Small intestine (tissue), 7 donors: ENCODE results near the gene SEL1L3. TPM values are rescaled to one million over a fixed set of nuclear protein-coding genes. Genes with fewer than 3 reads are reported as not detected.
A peak's percentile ranks its signal among the peaks of the same experiment; 100 is the strongest.

Source experiments
- DNase-seq, 2 donors: peaks; one replicate each; pipeline versions ENCODE4 v3.0.0 to v3.0.0-alpha.2; 2013
- FAIRE-seq: peaks from 2 replicates; lab custom pipeline; 2012; peaks lifted over from hg19 to GRCh38; lab: Jason Lieb, UNC
- H3K27ac ChIP-seq, 3 donors: one replicate each; pipeline ENCODE4 v1.5.1; 2013; ENCODE audit warnings: low read length in 2 of 3, mild to moderate bottlenecking in 2 of 3, control low read depth in 1 of 3, inconsistent platforms in 1 of 3, low read depth in 1 of 3, moderate library complexity in 1 of 3
- H3K27me3 ChIP-seq, 3 donors: one replicate each; pipeline ENCODE4 v1.6.1; 2013; ENCODE audit warnings: low read length in 3 of 3, inconsistent platforms in 1 of 3; ENCODE audit not compliant: control insufficient read depth in 3 of 3, insufficient read depth in 3 of 3
- H3K36me3 ChIP-seq, 3 donors: one replicate each; pipeline ENCODE4 v1.6.1; 2013; ENCODE audit warnings: low read length in 3 of 3, inconsistent platforms in 1 of 3, low read depth in 1 of 3, mild to moderate bottlenecking in 1 of 3, moderate library complexity in 1 of 3; ENCODE audit not compliant: control insufficient read depth in 3 of 3, insufficient read depth in 2 of 3
- H3K4me1 ChIP-seq, 3 donors: one replicate each; pipeline ENCODE4 v1.6.1; 2013; ENCODE audit warnings: low read length in 2 of 3, inconsistent platforms in 1 of 3, low read depth in 1 of 3, mild to moderate bottlenecking in 1 of 3, moderate library complexity in 1 of 3; ENCODE audit not compliant: control insufficient read depth in 3 of 3, insufficient read depth in 2 of 3
- H3K4me3 ChIP-seq, 3 donors: one replicate each; pipeline ENCODE4 v1.5.1; 2013; ENCODE audit warnings: low read length in 3 of 3, control low read depth in 1 of 3, inconsistent platforms in 1 of 3, low read depth in 1 of 3, mild to moderate bottlenecking in 1 of 3, moderate library complexity in 1 of 3
- H3K9me3 ChIP-seq, 2 donors: one replicate each; pipeline ENCODE4 v1.6.1; 2013; ENCODE audit warnings: low read depth in 1 of 2, low read length in 1 of 2; ENCODE audit not compliant: control insufficient read depth in 2 of 2, insufficient read depth in 1 of 2
- WGBS, 3 donors: extraction: QIAGEN DNeasy Blood & Tissue Kit; methylation state at CpG; one replicate each; pipeline ENCODE4 v1.1.7; 2013; 5-methylcytosine and 5-hydroxymethylcytosine counted together
- polyA plus RNA-seq, 4 donors: library from polyadenylated mRNA; stranded (reverse) in 3 of 4; unstranded in 1 of 4; fragments of 200-250 nt in 3 of 4; fragments of 120-200 nt in 1 of 4; gene quantifications; one replicate each; pipeline versions ENCODE4 v1.2.1 to v1.2.3, GENCODE V29; 2013
- donor health status: healthy with polysubstance abuse.
- donor health status: control.
- donor health status: control.
- donor health status: Bipolar disorder and iron deficiency.
- donor health status: healthy.

The SEL1L3 gene
- polyA plus RNA-seq, 4 donors: 42.7 to 77.5 (median 51.2) TPM

DNA sequence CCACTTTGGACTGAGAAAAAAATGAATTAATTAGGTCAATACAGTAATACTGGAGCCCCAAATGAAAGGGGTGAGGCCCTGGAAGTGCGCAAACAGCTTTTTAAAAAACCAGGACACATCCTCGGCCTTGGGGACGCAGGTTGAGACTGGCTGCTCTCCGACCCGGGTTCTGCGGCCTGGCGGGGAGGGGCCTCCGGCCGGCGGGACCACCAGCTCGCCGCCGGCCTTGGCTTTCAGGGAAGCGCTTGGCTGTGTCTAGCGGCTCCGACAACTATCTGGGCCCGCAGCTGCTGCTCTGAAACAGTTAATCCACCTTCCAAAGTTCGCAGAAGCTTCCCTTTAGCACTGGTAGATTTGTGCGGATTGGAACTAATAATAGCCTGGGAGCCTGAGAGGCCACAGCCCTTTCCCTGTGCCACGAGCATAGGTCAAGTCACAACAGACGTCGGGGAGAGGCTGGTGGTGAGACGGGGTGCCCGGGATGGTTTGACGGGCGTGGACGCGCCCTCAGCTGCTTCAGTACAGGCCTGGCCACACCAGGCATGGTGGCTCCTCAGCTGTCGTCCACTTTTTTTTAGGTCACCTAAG lies 1.1 kb upstream of the SEL1L3 start:
- 29 to 60% (median 35%) methylated on average over 29 of the region's 29 CpGs for WGBS, 3 donors
- no peak for FAIRE-seq
- Histone ChIP-seq H3K4me1 (peaks cover 7 to 33% (median 22%) of the 10 kb centered on the region in 3 donors), H3K27ac (peak overlapping the region; percentile 87 to 98 (median 92)), H3K4me3 (peak overlapping the region in 2 of 3 donors; percentile 63 to 99), H3K36me3 (no peaks in the 10 kb centered on the region), H3K27me3 (no peaks in the 10 kb centered on the region), H3K9me3 (no peaks in the 10 kb centered on the region)
- DNase-seq: peak; percentile 72 to 89

- Histone ChIP-seq H3K36me3 (no peaks in the 10 kb centered on the region), H3K9me3 (no peaks in the 10 kb centered on the region), H3K4me1 (peaks cover 7 to 33% (median 23%) of the 10 kb centered on the region in 3 donors), H3K27me3 (no peaks in the 10 kb centered on the region), H3K27ac (peak overlapping the region; percentile 87 to 98 (median 92)), H3K4me3 (peak overlapping the region; percentile 63 to 99 (median 78))
- 5 to 19% (median 9%) methylated on average over 26 of the region's 26 CpGs for WGBS, 3 donors
- no peak for FAIRE-seq
- DNase-seq: peak; percentile 82 to 92
Observed at GRCh38 chr4:25863347-25863784, 578 bp upstream of the SEL1L3 start.

GRCh38 chr4:25861951-25862410 lies 807 bp downstream of the SEL1L3 start:
- Histone ChIP-seq H3K36me3 (no peaks in the 10 kb centered on the region), H3K4me3 (peak overlapping the region; percentile 63 to 99 (median 78)), H3K4me1 (peaks cover 9 to 33% (median 23%) of the 10 kb centered on the region in 3 donors), H3K27me3 (no peaks in the 10 kb centered on the region), H3K9me3 (no peaks in the 10 kb centered on the region), H3K27ac (peak overlapping the region; percentile 77 to 91 (median 90))
- no peak for FAIRE-seq
- DNase-seq: peak; percentile 58 to 69
- WGBS, 3 donors: 0 to 1% (median 1%) methylated on average over 25 to 32 of the region's 32 CpGs

- H3K4me1 ChIP-seq: peaks cover 9 to 33% (median 23%) of the 10 kb centered on the region in 3 donors
Observed at GRCh38 chr4:25861280-25861950, 1.4 kb downstream of the SEL1L3 start.

DNA sequence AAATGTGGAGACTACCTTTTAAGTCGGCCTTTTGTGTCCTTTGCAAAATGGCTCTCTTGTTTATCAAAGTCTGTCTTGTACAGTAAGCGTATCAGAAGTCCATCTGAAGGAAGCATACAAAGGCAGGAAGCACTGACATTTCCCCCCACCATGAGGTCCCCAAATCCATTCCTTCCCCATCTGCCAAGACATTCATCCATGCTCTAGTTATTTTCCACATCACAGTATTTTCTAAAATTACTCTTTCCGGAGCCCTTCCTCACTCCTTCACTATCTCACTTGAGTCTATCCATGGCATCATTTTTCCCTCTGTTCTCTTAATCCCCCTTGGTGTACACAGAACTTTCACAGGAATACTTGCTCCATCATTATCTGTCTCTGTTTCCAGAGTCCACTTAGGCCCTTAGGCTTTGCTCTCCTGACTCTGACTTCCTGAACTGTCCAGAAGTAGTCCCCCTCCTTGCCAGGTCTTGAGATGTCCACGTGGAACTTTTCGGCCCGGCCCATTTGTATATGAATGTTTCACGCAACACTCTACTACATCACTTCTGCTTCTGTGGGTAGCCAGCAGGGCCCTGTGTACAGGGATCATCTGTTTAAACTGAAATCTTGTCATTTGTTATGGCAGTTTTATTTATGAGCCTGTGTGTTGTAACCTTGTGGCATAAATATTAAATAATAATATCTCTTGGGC lies 2.1 kb downstream of the SEL1L3 start:
- H3K36me3 ChIP-seq: no peaks in the 10 kb centered on the region
- no peaks in the 10 kb centered on the region for H3K9me3 ChIP-seq
- peaks cover 13 to 34% (median 27%) of the 10 kb centered on the region in 3 donors for H3K4me1 ChIP-seq
- FAIRE-seq: no peak
- 55 to 69% (median 65%) methylated on average over 7 of the region's 7 CpGs for WGBS, 3 donors
- peak overlapping the region in 2 of 3 donors; percentile 80 to 89 for H3K27ac ChIP-seq
- no peaks in the 10 kb centered on the region for H3K27me3 ChIP-seq
- DNase-seq: peak in 1 of 2 donors; percentile 42
- peak overlapping the region in 1 of 3 donors; percentile 8 for H3K4me3 ChIP-seq

More at GRCh38 chr4:25861280-25861950, 1.4 kb downstream of the SEL1L3 start:
- peak; percentile 28 to 39 for DNase-seq
- WGBS, 3 donors: 7 to 35% (median 16%) methylated on average over 5 of the region's 5 CpGs
- Histone ChIP-seq H3K27me3 (no peaks in the 10 kb centered on the region), H3K4me3 (peak overlapping the region in 2 of 3 donors; percentile 63 to 99), H3K36me3 (no peaks in the 10 kb centered on the region), H3K27ac (peak overlapping the region; percentile 77 to 91 (median 90)), H3K9me3 (no peaks in the 10 kb centered on the region)
- FAIRE-seq: no peak

DNA sequence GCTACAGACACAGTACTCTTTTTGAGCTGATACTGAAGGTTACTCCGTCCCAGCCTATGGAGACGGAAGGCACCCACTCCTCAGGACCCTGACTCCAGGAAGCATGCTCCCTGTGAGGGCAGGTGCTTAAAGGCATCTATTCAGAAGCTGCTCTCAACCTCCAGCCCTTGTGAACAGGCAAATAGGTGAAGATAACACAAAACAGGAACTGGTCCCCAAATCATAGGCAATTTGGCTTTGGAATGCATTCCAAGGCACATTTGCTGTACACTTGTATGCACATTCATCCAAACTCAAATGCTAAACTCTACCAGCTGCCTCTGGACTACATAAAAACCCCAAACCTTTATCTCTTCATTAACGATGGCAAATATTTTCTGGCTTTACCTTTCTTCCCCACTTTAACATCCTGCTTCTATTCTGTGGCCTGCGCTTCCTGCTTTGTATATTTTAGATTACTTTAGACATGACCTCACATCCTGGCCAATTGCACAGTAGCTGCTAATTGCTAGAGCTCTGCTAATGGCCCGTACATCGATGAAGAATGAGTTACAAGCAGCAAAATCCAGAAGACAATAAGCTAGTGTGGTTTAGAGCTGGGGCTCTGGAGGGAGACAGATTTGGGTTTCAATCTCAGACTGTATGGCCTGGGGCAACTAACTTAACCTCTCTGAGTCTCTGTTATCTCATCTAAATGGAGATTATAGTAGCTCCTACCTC lies 3.2 kb downstream of the SEL1L3 start:
- Histone ChIP-seq H3K9me3 (no peaks in the 10 kb centered on the region), H3K36me3 (no peaks in the 10 kb centered on the region), H3K4me1 (peaks cover 10 to 36% (median 23%) of the 10 kb centered on the region in 3 donors), H3K27me3 (no peaks in the 10 kb centered on the region), H3K27ac (peak overlapping the region; percentile 36 to 89 (median 80)), H3K4me3 (no peak overlapping the region)
- FAIRE-seq (no peak), DNase-seq (peak; percentile 21 to 65)
- 37 to 40% (median 38%) methylated on average over 6 of the region's 6 CpGs for WGBS, 3 donors

DNA sequence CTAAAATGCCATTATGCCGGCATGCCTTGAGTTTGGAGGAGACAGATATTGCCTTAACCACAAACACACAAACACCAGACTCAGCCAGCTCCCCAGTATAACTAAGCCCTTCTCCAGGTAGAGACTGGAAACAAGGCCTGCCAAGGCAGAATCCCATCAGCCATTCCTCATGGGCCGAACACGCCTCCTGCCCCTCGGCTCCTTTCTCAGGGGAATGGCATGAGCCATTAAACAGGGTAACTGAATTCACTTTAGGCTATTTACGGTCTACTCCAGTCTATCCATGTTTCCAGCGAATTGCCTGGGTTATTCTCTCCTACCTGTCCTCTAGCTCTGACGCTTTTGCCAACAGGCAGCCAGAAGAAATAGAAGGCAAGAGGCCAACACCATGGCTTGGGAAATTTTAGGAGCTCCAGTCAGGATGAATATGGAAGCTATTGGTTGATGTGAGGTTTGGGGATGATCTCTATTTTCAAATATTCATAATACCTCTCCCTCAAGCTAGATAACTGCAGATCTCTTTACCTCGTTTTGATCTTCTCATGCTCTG lies 4.9 kb downstream of the SEL1L3 start:
- Histone ChIP-seq H3K36me3 (no peaks in the 10 kb centered on the region), H3K27me3 (no peaks in the 10 kb centered on the region), H3K27ac (peak overlapping the region in 1 of 3 donors; percentile 39), H3K4me3 (no peak overlapping the region), H3K4me1 (peaks cover 12 to 23% (median 18%) of the 10 kb centered on the region in 3 donors), H3K9me3 (no peaks in the 10 kb centered on the region)
- 92 to 94% (median 92%) methylated on average over 8 of the region's 8 CpGs for WGBS, 3 donors
- no peak for DNase-seq
- no peak for FAIRE-seq
